Common myeloid progenitor, CD34-positive (primary cell): ENCODE results near the gene MEGF8.

Source experiments
- CTCF ChIA-PET: fragments of 350-600 bp; sonication (Branson Sonifier 250); formaldehyde crosslinking; loops from one replicate; lab custom pipeline; 2021; ENCODE audit warnings: antibody characterized with exemption; lab: Charles Lee
- POLR2A ChIA-PET: fragments of 350-600 bp; sonication (Branson Sonifier 250); formaldehyde crosslinking; loops from one replicate; lab custom pipeline; 2021; ENCODE audit warnings: antibody characterized with exemption; lab: Charles Lee
- DNase-seq, 3 donors: peaks; one replicate each; pipeline versions ENCODE4 v3.0.0 to v3.0.0-alpha.2; 2013
- H3K27ac ChIP-seq, 2 experiments: 1 replicate in 1 of 2; 2 replicates in 1 of 2; pipeline ENCODE4 v1.7.0; 2013; ENCODE audit warnings: inconsistent platforms in 2 of 2, low read length in 2 of 2, mild to moderate bottlenecking in 2 of 2, low read depth in 1 of 2, moderate library complexity in 1 of 2; ENCODE audit not compliant: severe bottlenecking in 2 of 2, insufficient read depth in 1 of 2, poor library complexity in 1 of 2
- H3K27me3 ChIP-seq, 5 experiments: replicated peaks in 2 of 5; 1 replicate in 3 of 5; 2 replicates in 2 of 5; pipeline versions ENCODE4 v1.6.1 to v1.7.0; 2013; ENCODE audit warnings: low read length in 4 of 5, mild to moderate bottlenecking in 2 of 5, moderate library complexity in 2 of 5, inconsistent platforms in 1 of 5; ENCODE audit not compliant: insufficient read depth in 5 of 5, control insufficient read depth in 4 of 5
- H3K36me3 ChIP-seq, 4 experiments: 1 replicate in 2 of 4; 2 replicates in 2 of 4; pipeline versions ENCODE4 v1.6.1 to v1.7.0; 2013; ENCODE audit warnings: low read length in 3 of 4, control low read depth in 1 of 4, mild to moderate bottlenecking in 1 of 4; ENCODE audit not compliant: control insufficient read depth in 4 of 4, insufficient read depth in 4 of 4
- H3K4me1 ChIP-seq, 4 experiments: 1 replicate in 3 of 4; 2 replicates in 1 of 4; pipeline versions ENCODE4 v1.6.1 to v1.7.1; 2013; ENCODE audit warnings: low read length in 3 of 4, mild to moderate bottlenecking in 3 of 4, control low read depth in 1 of 4, inconsistent platforms in 1 of 4, moderate library complexity in 1 of 4; ENCODE audit not compliant: control insufficient read depth in 4 of 4, insufficient read depth in 4 of 4; ENCODE audit errors: control extremely low read depth in 1 of 4
- H3K4me3 ChIP-seq, 7 experiments: 1 replicate in 4 of 7; 2 replicates in 3 of 7; pipeline versions ENCODE4 v1.5.1 to v1.7.0; 2013; ENCODE audit warnings: mild to moderate bottlenecking in 7 of 7, low read length in 6 of 7, moderate library complexity in 6 of 7, inconsistent platforms in 2 of 7, low read depth in 2 of 7, control low read depth in 1 of 7; ENCODE audit not compliant: insufficient read depth in 4 of 7, control insufficient read depth in 1 of 7; ENCODE audit errors: extremely low read depth in 1 of 7
- H3K9me3 ChIP-seq, 5 experiments: 1 replicate in 4 of 5; 2 replicates in 1 of 5; pipeline versions ENCODE4 v1.6.1 to v1.7.1; 2013; ENCODE audit warnings: low read length in 4 of 5, mild to moderate bottlenecking in 2 of 5, inconsistent platforms in 1 of 5, low read depth in 1 of 5, moderate library complexity in 1 of 5; ENCODE audit not compliant: control insufficient read depth in 4 of 5, insufficient read depth in 2 of 5; ENCODE audit errors: control extremely low read depth in 1 of 5
- WGBS: methylation state at CpG from one replicate; pipeline ENCODE4 v1.1.5; 2013; ENCODE audit not compliant: insufficient coverage; 5-methylcytosine and 5-hydroxymethylcytosine counted together

The MEGF8 gene

GRCh38 chr19:42290523-42291434 lies 34.7 kb upstream of the MEGF8 start:
- Histone ChIP-seq H3K36me3 (peaks cover 17 to 95% (median 66%) of the 10 kb centered on the region in 4 experiments), H3K4me3 (no peak overlapping the region), H3K9me3 (no peaks in the 10 kb centered on the region), H3K27me3 (no peaks in the 10 kb centered on the region), H3K27ac (no peak overlapping the region), H3K4me1 (peaks cover 0 to 12% (median 11%) of the 10 kb centered on the region in 4 experiments)
- 91% methylated on average over 27 of the region's 31 CpGs for WGBS
- POLR2A ChIA-PET = no interaction called here
- CTCF ChIA-PET = interaction anchor here (0.8 to 6.2 kb wide), 13 partner anchors 9 to 188 kb away, joined by 3 to 30 read pairs (median 4); partner anchors contain the start of genes PAFAH1B3, POU2F2 and PRR19
- DNase-seq = peak; percentile 82 to 87 (median 85)

- Histone ChIP-seq H3K36me3 (peaks cover 17 to 98% (median 67%) of the 10 kb centered on the region in 4 experiments), H3K27me3 (no peaks in the 10 kb centered on the region), H3K9me3 (no peaks in the 10 kb centered on the region), H3K4me3 (no peak overlapping the region), H3K27ac (no peak overlapping the region), H3K4me1 (peaks cover 0 to 5% (median 5%) of the 10 kb centered on the region in 4 experiments)
- ChIA-PET POLR2A (no interaction called here), CTCF (interaction anchor here (1.1 to 6.2 kb wide), 6 partner anchors 10 to 187 kb away, joined by 3 to 30 read pairs (median 4); partner anchors contain the start of gene POU2F2)
- no peak for DNase-seq
- 78% methylated on average over 7 of the region's 9 CpGs for WGBS
Observed at GRCh38 chr19:42291435-42291810, 34.0 kb upstream of the MEGF8 start.

GRCh38 chr19:42292042-42292960 lies 33.1 kb upstream of the MEGF8 start:
- ChIA-PET POLR2A (no interaction called here), CTCF (interaction anchor here (1.0 to 6.2 kb wide), 5 partner anchors 46 to 188 kb away, joined by 3 to 30 read pairs (median 4); partner anchors contain the start of gene POU2F2)
- no peak overlapping the region for H3K27ac ChIP-seq
- H3K4me3 ChIP-seq = no peak overlapping the region
- no peaks in the 10 kb centered on the region for H3K4me1 ChIP-seq
- no peak for DNase-seq
- H3K9me3 ChIP-seq = no peaks in the 10 kb centered on the region
- no peaks in the 10 kb centered on the region for H3K27me3 ChIP-seq
- 97% methylated on average over 18 of the region's 27 CpGs for WGBS
- H3K36me3 ChIP-seq = peaks cover 17 to 99% (median 69%) of the 10 kb centered on the region in 4 experiments

- POLR2A ChIA-PET = no interaction called here
- CTCF ChIA-PET = interaction anchor here (0.8 to 6.2 kb wide), 4 partner anchors 47 to 184 kb away, joined by 3 to 30 read pairs (median 4); no protein-coding TSS in a partner anchor
- H3K4me1 ChIP-seq = no peaks in the 10 kb centered on the region
- WGBS = 99% methylated on average over 12 of the region's 14 CpGs
- H3K27ac ChIP-seq = no peak overlapping the region
- H3K36me3 ChIP-seq = peaks cover 17 to 92% (median 62%) of the 10 kb centered on the region in 4 experiments
- no peaks in the 10 kb centered on the region for H3K9me3 ChIP-seq
- H3K4me3 ChIP-seq = no peak overlapping the region
- DNase-seq = no peak
- no peaks in the 10 kb centered on the region for H3K27me3 ChIP-seq
Observed at GRCh38 chr19:42292963-42293362, 32.5 kb upstream of the MEGF8 start.

GRCh38 chr19:42293540-42293939 lies 31.9 kb upstream of the MEGF8 start:
- WGBS = 95% methylated on average over 16 of the region's 17 CpGs
- ChIA-PET CTCF (interaction anchor here (0.8 to 6.2 kb wide), 4 partner anchors 48 to 185 kb away, joined by 3 to 30 read pairs (median 4); no protein-coding TSS in a partner anchor), POLR2A (interaction anchor here (1.0 kb wide), 1 partner anchor 50 kb away, joined by 3 read pairs; no protein-coding TSS in a partner anchor)
- Histone ChIP-seq H3K4me3 (no peak overlapping the region), H3K9me3 (no peaks in the 10 kb centered on the region), H3K36me3 (peaks cover 13 to 87% (median 58%) of the 10 kb centered on the region in 4 experiments), H3K27ac (no peak overlapping the region), H3K27me3 (no peaks in the 10 kb centered on the region), H3K4me1 (no peaks in the 10 kb centered on the region)
- DNase-seq = no peak

- no peaks in the 10 kb centered on the region for H3K27me3 ChIP-seq
- H3K27ac ChIP-seq = no peak overlapping the region
- H3K9me3 ChIP-seq = no peaks in the 10 kb centered on the region
- no peaks in the 10 kb centered on the region for H3K4me1 ChIP-seq
- WGBS = 95% methylated on average over 14 of the region's 15 CpGs
- DNase-seq = no peak
- H3K4me3 ChIP-seq = no peak overlapping the region
- ChIA-PET POLR2A (interaction anchor here (1.0 kb wide), 1 partner anchor 51 kb away, joined by 3 read pairs; no protein-coding TSS in a partner anchor), CTCF (interaction anchor here (0.9 to 6.2 kb wide), 3 partner anchors 64 to 185 kb away, joined by 3 to 30 read pairs (median 3); no protein-coding TSS in a partner anchor)
- H3K36me3 ChIP-seq = peaks cover 13 to 83% (median 55%) of the 10 kb centered on the region in 4 experiments
Observed at GRCh38 chr19:42293948-42294347, 31.5 kb upstream of the MEGF8 start.
